ENCODE results near the gene MDM1. TPM values are rescaled to one million over a fixed set of nuclear protein-coding genes. Genes with fewer than 3 reads are reported as not detected.
A peak's percentile ranks its signal among the peaks of the same experiment; 100 is the strongest.

MDM1 gene
- total and polyA plus RNA-seq, 9 donors = 11.2 to 21.8 (median 13.4) TPM

GRCh38 chr12:68370667-68371066, 38.5 kb upstream of the MDM1 start:
- Histone ChIP-seq H3K36me3 (ENCODE audit: control insufficient read depth, insufficient read depth, low read length) (no peaks in the 10 kb centered on the region), H3K9me3 (replicated peaks; ENCODE audit: control insufficient read depth, low read depth, low read length) (no peaks in the 10 kb centered on the region), H3K27ac (ENCODE audit: low read length) (no peak overlapping the region), H3K27me3 (ENCODE audit: control insufficient read depth, insufficient read depth, low read length) (no peaks in the 10 kb centered on the region), H3K4me1 (ENCODE audit: control insufficient read depth, insufficient read depth, low read length) (peaks cover 23% of the 10 kb centered on the region), H3K4me3 (ENCODE audit: low read length) (no peak overlapping the region)
- 94% methylated on average over 3 of the region's 3 CpGs for WGBS (ENCODE audit: insufficient coverage)
- DNase-seq = no peak

GRCh38 chr12:68370006-68370590, 37.9 kb upstream of the MDM1 start:
- Histone ChIP-seq H3K9me3 (replicated peaks; ENCODE audit: control insufficient read depth, low read depth, low read length) (no peaks in the 10 kb centered on the region), H3K27ac (ENCODE audit: low read length) (no peak overlapping the region), H3K27me3 (ENCODE audit: control insufficient read depth, insufficient read depth, low read length) (no peaks in the 10 kb centered on the region), H3K4me1 (ENCODE audit: control insufficient read depth, insufficient read depth, low read length) (peaks cover 25% of the 10 kb centered on the region), H3K36me3 (ENCODE audit: control insufficient read depth, insufficient read depth, low read length) (no peaks in the 10 kb centered on the region), H3K4me3 (ENCODE audit: low read length) (no peak overlapping the region)
- peak; percentile 13 for DNase-seq
- 76% methylated on average over 4 of the region's 8 CpGs for WGBS (ENCODE audit: insufficient coverage)

- WGBS (ENCODE audit: insufficient coverage) = 33% methylated on average over 2 of the region's 2 CpGs
- Histone ChIP-seq H3K4me3 (ENCODE audit: low read length) (no peak overlapping the region), H3K4me1 (ENCODE audit: control insufficient read depth, insufficient read depth, low read length) (peaks cover 16% of the 10 kb centered on the region), H3K27ac (ENCODE audit: low read length) (no peak overlapping the region), H3K36me3 (ENCODE audit: control insufficient read depth, insufficient read depth, low read length) (no peaks in the 10 kb centered on the region), H3K27me3 (ENCODE audit: control insufficient read depth, insufficient read depth, low read length) (no peaks in the 10 kb centered on the region), H3K9me3 (replicated peaks; ENCODE audit: control insufficient read depth, low read depth, low read length) (no peaks in the 10 kb centered on the region)
- peak; percentile 62 for DNase-seq
Observed at GRCh38 chr12:68368327-68368726, 36.2 kb upstream of the MDM1 start.

- peaks cover 13% of the 10 kb centered on the region for H3K4me1 ChIP-seq (ENCODE audit: control insufficient read depth, insufficient read depth, low read length)
Observed at GRCh38 chr12:68367903-68368302, 35.7 kb upstream of the MDM1 start.

GRCh38 chr12:68367116-68367515, 35.0 kb upstream of the MDM1 start:
- no peak for DNase-seq
- Histone ChIP-seq H3K27ac (ENCODE audit: low read length) (no peak overlapping the region), H3K36me3 (ENCODE audit: control insufficient read depth, insufficient read depth, low read length) (no peaks in the 10 kb centered on the region), H3K4me1 (ENCODE audit: control insufficient read depth, insufficient read depth, low read length) (peaks cover 12% of the 10 kb centered on the region), H3K9me3 (replicated peaks; ENCODE audit: control insufficient read depth, low read depth, low read length) (no peaks in the 10 kb centered on the region), H3K27me3 (ENCODE audit: control insufficient read depth, insufficient read depth, low read length) (no peaks in the 10 kb centered on the region), H3K4me3 (ENCODE audit: low read length) (no peak overlapping the region)
- WGBS (ENCODE audit: insufficient coverage) = 67% methylated on average over 1 of the region's 1 CpG

More at GRCh38 chr12:68367903-68368302, 35.7 kb upstream of the MDM1 start:
- Histone ChIP-seq H3K4me3 (ENCODE audit: low read length) (no peak overlapping the region), H3K9me3 (replicated peaks; ENCODE audit: control insufficient read depth, low read depth, low read length) (no peaks in the 10 kb centered on the region), H3K36me3 (ENCODE audit: control insufficient read depth, insufficient read depth, low read length) (no peaks in the 10 kb centered on the region), H3K27ac (ENCODE audit: low read length) (no peak overlapping the region), H3K27me3 (ENCODE audit: control insufficient read depth, insufficient read depth, low read length) (no peaks in the 10 kb centered on the region)
- peak; percentile 27 for DNase-seq
- WGBS (ENCODE audit: insufficient coverage) = 83% methylated on average over 1 of the region's 2 CpGs

GRCh38 chr12:68364893-68365725, 32.9 kb upstream of the MDM1 start:
- Histone ChIP-seq H3K36me3 (ENCODE audit: control insufficient read depth, insufficient read depth, low read length) (no peaks in the 10 kb centered on the region), H3K4me3 (ENCODE audit: low read length) (peak overlapping the region; percentile 30), H3K9me3 (replicated peaks; ENCODE audit: control insufficient read depth, low read depth, low read length) (no peaks in the 10 kb centered on the region), H3K27me3 (ENCODE audit: control insufficient read depth, insufficient read depth, low read length) (no peaks in the 10 kb centered on the region), H3K4me1 (ENCODE audit: control insufficient read depth, insufficient read depth, low read length) (peaks cover 12% of the 10 kb centered on the region), H3K27ac (ENCODE audit: low read length) (peak overlapping the region; percentile 85)
- WGBS (ENCODE audit: insufficient coverage) = 5% methylated on average over 17 of the region's 26 CpGs
- DNase-seq = peak; percentile 92

- Histone ChIP-seq H3K36me3 (ENCODE audit: control insufficient read depth, insufficient read depth, low read length) (no peaks in the 10 kb centered on the region), H3K27me3 (ENCODE audit: control insufficient read depth, insufficient read depth, low read length) (no peaks in the 10 kb centered on the region), H3K9me3 (replicated peaks; ENCODE audit: control insufficient read depth, low read depth, low read length) (no peaks in the 10 kb centered on the region), H3K4me3 (ENCODE audit: low read length) (no peak overlapping the region), H3K4me1 (ENCODE audit: control insufficient read depth, insufficient read depth, low read length) (peaks cover 12% of the 10 kb centered on the region), H3K27ac (ENCODE audit: low read length) (peak overlapping the region; percentile 85)
- WGBS (ENCODE audit: insufficient coverage) = no CpG with 5 or more reads among the region's 3 CpGs
- no peak for DNase-seq
Observed at GRCh38 chr12:68364328-68364727, 32.2 kb upstream of the MDM1 start.

GRCh38 chr12:68361953-68362352, 29.8 kb upstream of the MDM1 start:
- H3K36me3 ChIP-seq (ENCODE audit: control insufficient read depth, insufficient read depth, low read length) = no peaks in the 10 kb centered on the region
- H3K27me3 ChIP-seq (ENCODE audit: control insufficient read depth, insufficient read depth, low read length) = no peaks in the 10 kb centered on the region
- peaks cover 10% of the 10 kb centered on the region for H3K4me1 ChIP-seq (ENCODE audit: control insufficient read depth, insufficient read depth, low read length)
- no peaks in the 10 kb centered on the region for H3K9me3 ChIP-seq (replicated peaks; ENCODE audit: control insufficient read depth, low read depth, low read length)
- no peak for DNase-seq
- no peak overlapping the region for H3K4me3 ChIP-seq (ENCODE audit: low read length)
- no peak overlapping the region for H3K27ac ChIP-seq (ENCODE audit: low read length)

- H3K36me3 ChIP-seq (ENCODE audit: control insufficient read depth, insufficient read depth, low read length) = no peaks in the 10 kb centered on the region
- no peak overlapping the region for H3K27ac ChIP-seq (ENCODE audit: low read length)
- H3K9me3 ChIP-seq (replicated peaks; ENCODE audit: control insufficient read depth, low read depth, low read length) = no peaks in the 10 kb centered on the region
- no peak for DNase-seq
- peaks cover 3% of the 10 kb centered on the region for H3K4me1 ChIP-seq (ENCODE audit: control insufficient read depth, insufficient read depth, low read length)
- H3K27me3 ChIP-seq (ENCODE audit: control insufficient read depth, insufficient read depth, low read length) = no peaks in the 10 kb centered on the region
- H3K4me3 ChIP-seq (ENCODE audit: low read length) = no peak overlapping the region
Observed at GRCh38 chr12:68359674-68360073, 27.5 kb upstream of the MDM1 start.

- Histone ChIP-seq H3K4me3 (ENCODE audit: low read length) (no peak overlapping the region), H3K27ac (ENCODE audit: low read length) (no peak overlapping the region), H3K36me3 (ENCODE audit: control insufficient read depth, insufficient read depth, low read length) (no peaks in the 10 kb centered on the region), H3K9me3 (replicated peaks; ENCODE audit: control insufficient read depth, low read depth, low read length) (no peaks in the 10 kb centered on the region), H3K4me1 (ENCODE audit: control insufficient read depth, insufficient read depth, low read length) (peaks cover 3% of the 10 kb centered on the region), H3K27me3 (ENCODE audit: control insufficient read depth, insufficient read depth, low read length) (no peaks in the 10 kb centered on the region)
- WGBS (ENCODE audit: insufficient coverage) = 39% methylated on average over 9 of the region's 10 CpGs
- DNase-seq = peak; percentile 88
Observed at GRCh38 chr12:68358532-68359485, 26.6 kb upstream of the MDM1 start.

Data from muscle of leg (tissue), 11 donors.